ENCODE results near the gene RAB3B.
"Not testable (repeated sequence)": the region's sequence is repeated elsewhere in the genome, so short reads cannot be mapped to it uniquely, and the experiment has no call there.

The RAB3B gene

DNA sequence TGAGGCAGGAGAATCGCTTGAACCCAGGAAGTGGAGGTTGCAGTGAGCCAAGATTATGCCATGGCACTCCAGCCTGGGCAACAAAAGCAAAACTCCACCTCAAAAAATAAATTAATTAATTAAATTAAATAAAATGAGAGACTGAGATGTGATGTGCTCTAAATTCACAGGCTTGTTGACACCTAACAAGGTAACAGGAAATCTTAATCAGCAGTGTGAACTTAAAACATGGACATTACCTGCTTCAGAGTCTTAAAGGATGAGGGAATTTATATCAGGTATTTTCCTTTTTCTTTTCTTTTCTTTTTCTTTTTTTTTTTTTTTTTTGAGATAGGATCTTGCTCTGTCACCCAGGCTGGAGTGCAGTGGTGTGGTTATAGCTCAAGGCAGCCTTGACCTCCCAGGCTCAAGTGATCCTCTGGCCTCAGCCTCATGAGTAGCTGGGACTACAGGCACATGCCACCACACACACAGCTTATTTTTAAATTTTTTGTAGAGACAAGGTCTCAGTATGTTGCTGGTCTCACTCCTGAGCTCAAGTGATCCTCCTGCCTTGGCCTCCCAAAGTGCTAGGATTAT, 23.2 kb downstream of the RAB3B start:
- not testable (repeated sequence) for H3K27ac ChIP-seq (ENCODE audit: low read depth, low read length, severe bottlenecking); H3K9me3 ChIP-seq (ENCODE audit: control insufficient read depth, low read length); H3K4me3 ChIP-seq (ENCODE audit: extremely low read depth, insufficient read depth, low read length, poor library complexity, severe bottlenecking)
- WGBS, 2 experiments (ENCODE audit: insufficient coverage in 2 of 2), result 100% methylated on average over 1 of the region's 1 CpG; no CpG with 5 or more reads in 1 of the 2 experiments
- H3K4me1 ChIP-seq (ENCODE audit: control insufficient read depth, insufficient read depth, low read length, poor library complexity, severe bottlenecking), result peaks cover 11% of the 10 kb centered on the region
- H3K36me3 ChIP-seq (ENCODE audit: control insufficient read depth, insufficient read depth, low read length), result peaks cover 23% of the 10 kb centered on the region

GRCh38 chr1:51966559-51966958, 23.9 kb downstream of the RAB3B start:
- no peaks in the 10 kb centered on the region for H3K9me3 ChIP-seq (ENCODE audit: control insufficient read depth, low read length)
- H3K4me1 ChIP-seq (ENCODE audit: control insufficient read depth, insufficient read depth, low read length, poor library complexity, severe bottlenecking), result peaks cover 11% of the 10 kb centered on the region
- WGBS, 2 experiments (ENCODE audit: insufficient coverage in 2 of 2), result 72% methylated on average over 2 of the region's 2 CpGs; no CpG with 5 or more reads in 1 of the 2 experiments
- H3K36me3 ChIP-seq (ENCODE audit: control insufficient read depth, insufficient read depth, low read length), result peaks cover 23% of the 10 kb centered on the region
- no peak overlapping the region for H3K27ac ChIP-seq (ENCODE audit: low read depth, low read length, severe bottlenecking)
- H3K4me3 ChIP-seq (ENCODE audit: extremely low read depth, insufficient read depth, low read length, poor library complexity, severe bottlenecking), result no peak overlapping the region

DNA sequence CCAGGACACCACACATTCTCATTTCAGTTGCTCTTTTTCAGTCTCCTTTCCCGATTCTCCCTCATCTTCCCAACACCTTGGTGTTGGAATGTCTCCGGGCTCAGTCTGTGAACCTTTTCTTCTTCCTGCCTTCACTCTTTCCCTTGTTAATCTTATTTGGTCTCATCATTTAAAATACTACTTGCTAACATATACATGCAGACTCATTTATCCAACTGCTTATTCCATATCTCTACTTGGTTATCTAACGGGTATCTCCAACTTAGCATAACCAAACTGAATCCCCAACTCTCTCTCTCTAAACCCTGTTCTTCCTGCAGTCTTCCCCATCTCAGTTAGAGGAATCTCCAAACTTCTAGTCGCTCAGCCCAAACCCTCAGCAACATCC, 26.2 kb downstream of the RAB3B start:
- 91 to 92% methylated on average over 4 of the region's 4 CpGs for WGBS, 2 experiments (ENCODE audit: insufficient coverage in 2 of 2)
- H3K27ac ChIP-seq (ENCODE audit: low read depth, low read length, severe bottlenecking), result no peak overlapping the region

GRCh38 chr1:51963592-51964308, 26.8 kb downstream of the RAB3B start:
- Histone ChIP-seq H3K27ac (ENCODE audit: low read depth, low read length, severe bottlenecking) (no peak overlapping the region), H3K4me3 (ENCODE audit: extremely low read depth, insufficient read depth, low read length, poor library complexity, severe bottlenecking) (no peak overlapping the region), H3K9me3 (ENCODE audit: control insufficient read depth, low read length) (no peaks in the 10 kb centered on the region), H3K4me1 (ENCODE audit: control insufficient read depth, insufficient read depth, low read length, poor library complexity, severe bottlenecking) (no peaks in the 10 kb centered on the region), H3K36me3 (ENCODE audit: control insufficient read depth, insufficient read depth, low read length) (peaks cover 19% of the 10 kb centered on the region)
- WGBS, 2 experiments (ENCODE audit: insufficient coverage in 2 of 2), result 84% methylated on average over 4 of the region's 4 CpGs

More for the DNA sequence above, 26.2 kb downstream of the RAB3B start:
- no peaks in the 10 kb centered on the region for H3K4me1 ChIP-seq (ENCODE audit: control insufficient read depth, insufficient read depth, low read length, poor library complexity, severe bottlenecking)
- no peak overlapping the region for H3K4me3 ChIP-seq (ENCODE audit: extremely low read depth, insufficient read depth, low read length, poor library complexity, severe bottlenecking)
- peaks cover 18% of the 10 kb centered on the region for H3K36me3 ChIP-seq (ENCODE audit: control insufficient read depth, insufficient read depth, low read length)
- H3K9me3 ChIP-seq (ENCODE audit: control insufficient read depth, low read length), result no peaks in the 10 kb centered on the region

DNA sequence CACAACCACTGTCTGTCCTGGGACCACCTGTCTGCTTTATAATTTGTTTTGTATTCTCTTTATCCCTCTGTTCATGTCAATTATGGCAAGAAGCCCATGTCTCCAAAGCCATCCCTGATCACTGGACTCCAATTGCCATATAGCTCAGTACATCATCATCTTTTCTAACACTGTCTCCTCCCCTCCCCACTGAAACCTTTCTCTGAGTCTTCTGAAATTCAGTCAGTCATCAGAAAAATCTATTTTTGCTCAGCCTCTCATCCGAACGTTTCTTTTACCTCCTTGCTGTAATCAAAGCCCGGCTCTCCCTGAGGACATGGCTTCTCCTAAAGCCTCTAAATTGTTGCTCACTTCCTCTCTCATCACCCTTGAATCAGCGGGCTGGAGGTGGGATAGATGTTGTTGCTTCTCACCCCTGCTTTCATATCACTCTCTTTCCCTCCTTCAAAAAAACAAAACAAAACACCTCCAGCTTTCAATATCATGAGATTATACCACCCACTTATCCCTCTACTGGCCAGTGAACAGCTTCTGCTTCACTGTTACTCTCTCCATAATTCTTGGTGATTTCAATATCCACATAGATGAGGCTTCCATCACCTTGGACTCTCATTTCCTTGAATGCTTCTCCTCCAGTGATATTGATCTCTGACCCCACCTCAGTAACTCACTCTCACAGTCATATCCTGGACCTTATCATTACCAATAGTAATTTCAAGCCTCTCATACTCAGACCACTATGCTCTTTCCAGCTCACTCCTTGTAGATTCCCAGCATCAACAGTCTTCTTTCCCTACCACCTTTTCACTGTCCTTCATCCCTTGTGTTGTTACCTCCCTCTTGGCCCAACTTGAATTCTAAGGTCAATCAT, 27.8 kb downstream of the RAB3B start:
- Histone ChIP-seq H3K9me3 (ENCODE audit: control insufficient read depth, low read length) (no peaks in the 10 kb centered on the region), H3K36me3 (ENCODE audit: control insufficient read depth, insufficient read depth, low read length) (peaks cover 18% of the 10 kb centered on the region), H3K4me1 (ENCODE audit: control insufficient read depth, insufficient read depth, low read length, poor library complexity, severe bottlenecking) (no peaks in the 10 kb centered on the region), H3K27ac (ENCODE audit: low read depth, low read length, severe bottlenecking) (no peak overlapping the region), H3K4me3 (ENCODE audit: extremely low read depth, insufficient read depth, low read length, poor library complexity, severe bottlenecking) (no peak overlapping the region)
- 78 to 79% methylated on average over 2 to 3 of the region's 4 CpGs for WGBS, 2 experiments (ENCODE audit: insufficient coverage in 2 of 2)

DNA sequence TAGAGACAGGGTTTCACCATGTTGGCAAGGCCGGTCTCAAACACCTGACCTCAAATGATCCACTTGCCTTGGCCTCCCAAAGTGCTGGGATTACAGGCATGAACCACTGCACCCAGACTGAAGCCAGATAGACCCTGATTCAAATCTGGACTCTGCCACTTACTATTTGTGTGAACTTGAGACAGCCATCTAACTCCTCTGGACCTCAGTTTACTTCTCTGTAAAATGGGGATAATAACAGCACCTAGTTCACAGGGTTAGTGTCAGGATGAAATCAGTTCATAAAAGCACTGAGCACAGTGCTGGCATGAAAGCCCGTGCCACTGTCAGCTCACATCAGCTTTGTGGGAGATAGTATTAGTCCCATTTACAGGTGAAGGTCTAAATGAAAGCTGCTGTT, 28.5 kb downstream of the RAB3B start:
- no peaks in the 10 kb centered on the region for H3K9me3 ChIP-seq (ENCODE audit: control insufficient read depth, low read length)
- no peak overlapping the region for H3K4me3 ChIP-seq (ENCODE audit: extremely low read depth, insufficient read depth, low read length, poor library complexity, severe bottlenecking)
- H3K27ac ChIP-seq (ENCODE audit: low read depth, low read length, severe bottlenecking), result no peak overlapping the region
- H3K36me3 ChIP-seq (ENCODE audit: control insufficient read depth, insufficient read depth, low read length), result peaks cover 15% of the 10 kb centered on the region
- peaks cover 5% of the 10 kb centered on the region for H3K4me1 ChIP-seq (ENCODE audit: control insufficient read depth, insufficient read depth, low read length, poor library complexity, severe bottlenecking)
- 91 to 95% methylated on average over 2 of the region's 2 CpGs for WGBS, 2 experiments (ENCODE audit: insufficient coverage in 2 of 2)

DNA sequence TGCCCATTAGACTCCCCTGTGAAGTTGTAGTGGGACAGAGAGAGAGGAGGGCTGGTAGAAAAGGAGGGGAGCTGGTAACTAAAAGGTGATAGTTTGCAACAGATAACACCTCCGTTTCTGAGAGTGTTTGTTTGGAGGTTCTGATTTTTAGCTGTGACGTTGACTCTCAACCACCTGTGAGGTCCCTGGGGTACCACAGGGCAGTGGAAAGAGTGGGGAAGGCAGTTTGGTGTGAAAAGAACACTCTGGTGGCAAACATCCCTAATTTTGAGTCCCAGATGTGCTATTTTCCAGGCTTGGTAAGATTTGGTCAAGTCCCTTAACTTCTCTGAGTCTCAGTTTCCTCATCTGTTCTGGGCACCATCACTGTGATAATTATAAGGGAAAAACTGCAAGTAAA, 29.3 kb downstream of the RAB3B start:
- 61 to 77% methylated on average over 2 of the region's 2 CpGs for WGBS, 2 experiments (ENCODE audit: insufficient coverage in 2 of 2)
- H3K9me3 ChIP-seq (ENCODE audit: control insufficient read depth, low read length), result no peaks in the 10 kb centered on the region
- H3K36me3 ChIP-seq (ENCODE audit: control insufficient read depth, insufficient read depth, low read length), result peaks cover 15% of the 10 kb centered on the region
- H3K4me1 ChIP-seq (ENCODE audit: control insufficient read depth, insufficient read depth, low read length, poor library complexity, severe bottlenecking), result peaks cover 8% of the 10 kb centered on the region
- H3K4me3 ChIP-seq (ENCODE audit: extremely low read depth, insufficient read depth, low read length, poor library complexity, severe bottlenecking), result no peak overlapping the region
- H3K27ac ChIP-seq (ENCODE audit: low read depth, low read length, severe bottlenecking), result no peak overlapping the region

DNA sequence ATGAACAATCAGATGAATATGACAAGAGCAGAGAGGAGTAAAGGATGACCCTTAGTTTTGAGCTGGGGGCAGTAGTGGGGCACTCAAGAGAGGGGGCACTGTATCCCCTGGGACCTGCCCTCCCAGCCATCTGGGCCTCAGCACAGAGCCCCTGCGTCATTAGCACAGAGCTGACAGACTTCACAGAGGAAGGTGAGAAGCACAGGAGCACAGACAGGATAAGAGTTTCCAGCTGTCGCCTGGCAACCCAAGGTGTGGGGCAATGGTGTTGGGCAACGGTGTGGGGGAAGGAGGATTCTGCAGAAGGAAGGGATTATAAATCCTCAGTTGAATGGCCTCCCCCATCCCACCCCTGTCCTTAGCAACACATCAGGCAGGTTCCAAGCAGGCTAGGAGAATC, 30.2 kb downstream of the RAB3B start:
- Histone ChIP-seq H3K27ac (ENCODE audit: low read depth, low read length, severe bottlenecking) (no peak overlapping the region), H3K36me3 (ENCODE audit: control insufficient read depth, insufficient read depth, low read length) (peaks cover 11% of the 10 kb centered on the region), H3K4me3 (ENCODE audit: extremely low read depth, insufficient read depth, low read length, poor library complexity, severe bottlenecking) (no peak overlapping the region), H3K4me1 (ENCODE audit: control insufficient read depth, insufficient read depth, low read length, poor library complexity, severe bottlenecking) (peaks cover 8% of the 10 kb centered on the region), H3K9me3 (ENCODE audit: control insufficient read depth, low read length) (no peaks in the 10 kb centered on the region)
- WGBS, 2 experiments (ENCODE audit: insufficient coverage in 2 of 2), result 43% methylated on average over 1 of the region's 3 CpGs; no CpG with 5 or more reads in 1 of the 2 experiments

DNA sequence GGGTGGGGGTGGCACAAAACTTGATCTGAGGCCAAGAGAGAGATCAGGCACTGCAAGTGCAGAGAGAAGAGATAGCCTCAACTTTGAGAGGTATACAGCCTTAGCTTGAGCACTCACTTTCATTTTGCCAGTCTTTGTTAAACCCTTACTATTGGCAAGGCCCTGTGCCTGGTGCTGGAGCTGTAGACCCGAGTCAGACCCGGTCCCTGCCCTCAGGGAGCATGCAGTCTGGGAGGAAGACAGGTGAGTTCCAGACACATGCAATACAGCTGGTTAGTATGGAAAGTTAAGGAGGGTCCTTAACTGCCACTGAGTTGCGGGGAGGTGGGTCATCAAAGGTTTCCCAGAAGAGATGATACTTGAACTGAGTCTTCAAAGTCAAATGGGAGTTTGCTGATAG, 31.7 kb downstream of the RAB3B start:
- H3K27ac ChIP-seq (ENCODE audit: low read depth, low read length, severe bottlenecking), result no peak overlapping the region
- WGBS, 2 experiments (ENCODE audit: insufficient coverage in 2 of 2), result 94 to 95% methylated on average over 3 of the region's 3 CpGs

GRCh38 chr1:51957618-51958017, 32.9 kb downstream of the RAB3B start:
- 75 to 78% methylated on average over 6 to 7 of the region's 7 CpGs for WGBS, 2 experiments (ENCODE audit: insufficient coverage in 2 of 2)
- H3K27ac ChIP-seq (ENCODE audit: low read depth, low read length, severe bottlenecking), result no peak overlapping the region
- H3K9me3 ChIP-seq (ENCODE audit: control insufficient read depth, low read length), result no peaks in the 10 kb centered on the region
- H3K36me3 ChIP-seq (ENCODE audit: control insufficient read depth, insufficient read depth, low read length), result peaks cover 11% of the 10 kb centered on the region
- no peak overlapping the region for H3K4me3 ChIP-seq (ENCODE audit: extremely low read depth, insufficient read depth, low read length, poor library complexity, severe bottlenecking)
- H3K4me1 ChIP-seq (ENCODE audit: control insufficient read depth, insufficient read depth, low read length, poor library complexity, severe bottlenecking), result peaks cover 10% of the 10 kb centered on the region

More for the DNA sequence above, 31.7 kb downstream of the RAB3B start:
- H3K4me3 ChIP-seq (ENCODE audit: extremely low read depth, insufficient read depth, low read length, poor library complexity, severe bottlenecking), result no peak overlapping the region
- H3K4me1 ChIP-seq (ENCODE audit: control insufficient read depth, insufficient read depth, low read length, poor library complexity, severe bottlenecking), result peaks cover 10% of the 10 kb centered on the region
- no peaks in the 10 kb centered on the region for H3K9me3 ChIP-seq (ENCODE audit: control insufficient read depth, low read length)
- peaks cover 11% of the 10 kb centered on the region for H3K36me3 ChIP-seq (ENCODE audit: control insufficient read depth, insufficient read depth, low read length)
